ENCODE measurements around the gene CXXC5.
A peak's percentile ranks its signal among the peaks of the same experiment; 100 is the strongest.

The CXXC5 gene

GRCh38 chr5:139650031-139650688 lies 2.0 kb downstream of the CXXC5 start:
- Mint-ChIP-seq H3K27ac (peak overlapping the region; percentile 95 to 96 (median 95)), H3K4me3 (peak overlapping the region; percentile 83 to 99 (median 98)), H3K9me3 (no peaks in the 10 kb centered on the region), H3K27me3 (ENCODE audit: low read depth) (peaks cover 16% of the 10 kb centered on the region), H3K36me3 (ENCODE audit: low read depth) (peaks cover 4% of the 10 kb centered on the region), H3K4me1 (peaks cover 53% of the 10 kb centered on the region)
- peak; percentile 33 to 46 (median 35) for TF ChIP-seq CTCF (IDR thresholded peaks at IDR 0.05; ENCODE audit: unreplicated experiment in 3 of 3)

- Mint-ChIP-seq H3K4me1 (peaks cover 57% of the 10 kb centered on the region), H3K4me3 (peak overlapping the region; percentile 79 to 98 (median 83)), H3K27ac (peak overlapping the region; percentile 93 to 96 (median 95)), H3K9me3 (no peaks in the 10 kb centered on the region), H3K27me3 (ENCODE audit: low read depth) (peaks cover 14% of the 10 kb centered on the region), H3K36me3 (ENCODE audit: low read depth) (peaks cover 4% of the 10 kb centered on the region)
- TF ChIP-seq CTCF (IDR thresholded peaks at IDR 0.05; ENCODE audit: unreplicated experiment in 3 of 3), result no peak
Observed at GRCh38 chr5:139650689-139651042, 2.5 kb downstream of the CXXC5 start.

- Mint-ChIP-seq H3K4me1 (peaks cover 62% of the 10 kb centered on the region), H3K9me3 (no peaks in the 10 kb centered on the region), H3K27me3 (ENCODE audit: low read depth) (peaks cover 14% of the 10 kb centered on the region), H3K4me3 (peak overlapping the region; percentile 79 to 98 (median 83)), H3K27ac (peak overlapping the region; percentile 93 to 96 (median 95)), H3K36me3 (ENCODE audit: low read depth) (peaks cover 4% of the 10 kb centered on the region)
- TF ChIP-seq CTCF (IDR thresholded peaks at IDR 0.05; ENCODE audit: unreplicated experiment in 3 of 3), result no peak
Observed at GRCh38 chr5:139651043-139651834, 3.1 kb downstream of the CXXC5 start.

- peaks cover 5% of the 10 kb centered on the region for H3K27me3 Mint-ChIP-seq (ENCODE audit: low read depth)
- peak overlapping the region; percentile 93 to 96 (median 95) for H3K27ac Mint-ChIP-seq
- TF ChIP-seq CTCF (IDR thresholded peaks at IDR 0.05; ENCODE audit: unreplicated experiment in 3 of 3), result no peak
- H3K36me3 Mint-ChIP-seq (ENCODE audit: low read depth), result peaks cover 4% of the 10 kb centered on the region
- H3K4me3 Mint-ChIP-seq, result peak overlapping the region; percentile 79 to 98 (median 83)
- peaks cover 57% of the 10 kb centered on the region for H3K4me1 Mint-ChIP-seq
- H3K9me3 Mint-ChIP-seq, result no peaks in the 10 kb centered on the region
Observed at GRCh38 chr5:139651853-139652787, 4.0 kb downstream of the CXXC5 start.

- Mint-ChIP-seq H3K36me3 (ENCODE audit: low read depth) (peaks cover 4% of the 10 kb centered on the region), H3K27me3 (ENCODE audit: low read depth) (no peaks in the 10 kb centered on the region), H3K27ac (peak overlapping the region; percentile 93 to 96 (median 95)), H3K4me1 (peaks cover 59% of the 10 kb centered on the region), H3K9me3 (no peaks in the 10 kb centered on the region), H3K4me3 (peak overlapping the region; percentile 79 to 98 (median 83))
- no peak for TF ChIP-seq CTCF (IDR thresholded peaks at IDR 0.05; ENCODE audit: unreplicated experiment in 3 of 3)
Observed at GRCh38 chr5:139652788-139653241, 4.7 kb downstream of the CXXC5 start.
